ENCODE results near the gene AICDA.

DNA sequence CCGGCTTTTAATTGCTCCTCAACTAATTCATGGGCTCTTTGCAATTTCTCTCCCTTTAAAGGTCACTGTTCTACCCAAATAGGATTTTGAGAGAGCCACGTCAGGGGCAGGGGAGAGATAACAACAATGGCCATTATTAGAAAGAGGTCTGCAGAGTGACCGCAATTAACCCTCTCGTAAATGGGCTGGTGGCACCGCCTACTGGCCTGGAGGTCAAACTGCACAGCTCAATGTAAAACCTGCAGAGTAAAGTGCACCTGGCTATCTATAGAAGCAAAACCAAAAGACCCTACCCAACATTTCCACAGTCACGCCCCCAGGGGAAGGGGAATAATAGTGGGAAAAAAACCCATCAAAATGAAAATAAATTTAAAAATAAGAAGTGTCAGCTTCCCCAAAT, 50.3 kb downstream of the AICDA start:
- TF ChIP-seq GATA3 (IDR thresholded peaks at IDR 0.05; ENCODE audit: low read depth, low read length) (no peak), GATA2 (IDR thresholded peaks at IDR 0.05; ENCODE audit: low read depth, low read length) (no peak)
